ENCODE data around the gene HSFX1.
"Not testable (repeated sequence)": the region's sequence is repeated elsewhere in the genome, so short reads cannot be mapped to it uniquely, and the experiment has no call there.

HSFX1 gene

GRCh38 chrX:149773768-149774167, at the start of gene HSFX1:
HSFX1 (plus strand) TSS chrX:149774068; CDS start chrX:149774682, 614 bp downstream.
- not testable (repeated sequence) for H3K9me3 ChIP-seq, H3K4me1 ChIP-seq, H3K4me3 ChIP-seq, H3K27ac ChIP-seq, H4K20me1 ChIP-seq, H3K9ac ChIP-seq, H3K27me3 ChIP-seq, H3K36me3 ChIP-seq, H3K4me2 ChIP-seq

- not testable (repeated sequence) for H3K4me1 ChIP-seq, H3K36me3 ChIP-seq
These were observed 46.6 kb upstream of the HSFX1 start for GRCh38 chrX:149727308-149727707.

GRCh38 chrX:149742269-149742668, 31.6 kb upstream of the HSFX1 start:
- H3K36me3 ChIP-seq, H3K4me2 ChIP-seq, H3K9ac ChIP-seq, H3K9me3 ChIP-seq, H3K4me1 ChIP-seq, H3K27me3 ChIP-seq, H3K4me3 ChIP-seq, H3K27ac ChIP-seq, H4K20me1 ChIP-seq: not testable (repeated sequence)

More at GRCh38 chrX:149727308-149727707, 46.6 kb upstream of the HSFX1 start:
- not testable (repeated sequence) for H3K4me2 ChIP-seq, H3K27ac ChIP-seq, H3K27me3 ChIP-seq, H4K20me1 ChIP-seq, H3K4me3 ChIP-seq, H3K9ac ChIP-seq, H3K9me3 ChIP-seq

- H3K9me3 ChIP-seq, H3K36me3 ChIP-seq, H3K9ac ChIP-seq, H3K27ac ChIP-seq, H3K4me3 ChIP-seq, H3K4me2 ChIP-seq, H3K27me3 ChIP-seq, H4K20me1 ChIP-seq, H3K4me1 ChIP-seq: not testable (repeated sequence)
These were observed 27.4 kb upstream of the HSFX1 start for GRCh38 chrX:149746390-149747007.

- TF ChIP-seq Cebpa-rat (IDR thresholded peaks at IDR 0.05): no peak
- H4K20me1 ChIP-seq: no peaks in the 10 kb centered on the region
- no peaks in the 10 kb centered on the region for H3K27me3 ChIP-seq
- H3K4me1 ChIP-seq: no peaks in the 10 kb centered on the region
- H3K4me3 ChIP-seq: no peak overlapping the region
- no peaks in the 10 kb centered on the region for H3K36me3 ChIP-seq
- H3K4me2 ChIP-seq: no peak overlapping the region
- no peaks in the 10 kb centered on the region for H3K9me3 ChIP-seq
- H3K9ac ChIP-seq: no peak overlapping the region
- no peak overlapping the region for H3K27ac ChIP-seq
These were observed 16.4 kb upstream of the HSFX1 start for GRCh38 chrX:149757206-149758067.

- no peaks in the 10 kb centered on the region for H3K9me3 ChIP-seq
- no peak overlapping the region for H3K4me2 ChIP-seq
- no peaks in the 10 kb centered on the region for H3K27me3 ChIP-seq
- H3K36me3 ChIP-seq: no peaks in the 10 kb centered on the region
- H3K4me3 ChIP-seq: no peak overlapping the region
- no peak overlapping the region for H3K27ac ChIP-seq
- H3K4me1 ChIP-seq: no peaks in the 10 kb centered on the region
- no peaks in the 10 kb centered on the region for H4K20me1 ChIP-seq
- no peak for TF ChIP-seq Cebpa-rat (IDR thresholded peaks at IDR 0.05)
- H3K9ac ChIP-seq: no peak overlapping the region
These were observed 15.7 kb upstream of the HSFX1 start for GRCh38 chrX:149758068-149758714.

- not testable (repeated sequence) for H3K9me3 ChIP-seq, H3K4me1 ChIP-seq, H4K20me1 ChIP-seq, H3K4me2 ChIP-seq, H3K4me3 ChIP-seq, H3K27me3 ChIP-seq, H3K27ac ChIP-seq, H3K36me3 ChIP-seq, H3K9ac ChIP-seq
These were observed 15.2 kb upstream of the HSFX1 start for GRCh38 chrX:149758715-149759078.

GRCh38 chrX:149759824-149760223, 14.0 kb upstream of the HSFX1 start:
- Histone ChIP-seq H3K4me1 (no peaks in the 10 kb centered on the region), H4K20me1 (no peaks in the 10 kb centered on the region), H3K4me2 (no peak overlapping the region), H3K27me3 (no peaks in the 10 kb centered on the region), H3K9me3 (no peaks in the 10 kb centered on the region), H3K36me3 (no peaks in the 10 kb centered on the region), H3K9ac (no peak overlapping the region), H3K4me3 (no peak overlapping the region), H3K27ac (no peak overlapping the region)
- TF ChIP-seq Cebpa-rat (IDR thresholded peaks at IDR 0.05): no peak

- H4K20me1 ChIP-seq: no peaks in the 10 kb centered on the region
- H3K4me1 ChIP-seq: no peaks in the 10 kb centered on the region
- no peak overlapping the region for H3K4me3 ChIP-seq
- no peak overlapping the region for H3K27ac ChIP-seq
- no peaks in the 10 kb centered on the region for H3K27me3 ChIP-seq
- TF ChIP-seq Cebpa-rat (IDR thresholded peaks at IDR 0.05): no peak
- no peak overlapping the region for H3K4me2 ChIP-seq
- no peaks in the 10 kb centered on the region for H3K36me3 ChIP-seq
- no peak overlapping the region for H3K9ac ChIP-seq
- no peaks in the 10 kb centered on the region for H3K9me3 ChIP-seq
These were observed 12.9 kb upstream of the HSFX1 start for GRCh38 chrX:149760965-149761364.

GRCh38 chrX:149761858-149762674, 11.8 kb upstream of the HSFX1 start:
- not testable (repeated sequence) for H4K20me1 ChIP-seq, H3K9me3 ChIP-seq

More at GRCh38 chrX:149761858-149762674, 11.8 kb upstream of the HSFX1 start:
- not testable (repeated sequence) for H3K27ac ChIP-seq, H3K36me3 ChIP-seq, H3K4me1 ChIP-seq, H3K4me3 ChIP-seq, H3K9ac ChIP-seq, H3K4me2 ChIP-seq, H3K27me3 ChIP-seq
